NCI-H2171 treated with DMSO at 0.1 percent for 48 hours (cell line): ENCODE data around the gene CHRNA4.
"Not testable (repeated sequence)": the region's sequence is repeated elsewhere in the genome, so short reads cannot be mapped to it uniquely, and the experiment has no call there.

Source experiments
- DNase-seq: peaks from one replicate; lab custom pipeline; 2025; lab: John Stamatoyannopoulos, UW

Gene CHRNA4

GRCh38 chr20:63348828-63349515, 12.2 kb downstream of the CHRNA4 start:
- no peak for DNase-seq

- DNase-seq: no peak
These were observed 13.0 kb downstream of the CHRNA4 start for GRCh38 chr20:63347950-63348827.

- DNase-seq: no peak
These were observed 13.9 kb downstream of the CHRNA4 start for GRCh38 chr20:63347081-63347741.

GRCh38 chr20:63346131-63347080, 14.7 kb downstream of the CHRNA4 start:
- no peak for DNase-seq

- DNase-seq: no peak
These were observed 15.6 kb downstream of the CHRNA4 start for GRCh38 chr20:63345328-63346100.

GRCh38 chr20:63344616-63345327, 16.4 kb downstream of the CHRNA4 start:
- no peak for DNase-seq

- no peak for DNase-seq
These were observed 17.4 kb downstream of the CHRNA4 start for GRCh38 chr20:63343460-63344445.

- no peak for DNase-seq
These were observed 18.3 kb downstream of the CHRNA4 start for GRCh38 chr20:63342561-63343459.

GRCh38 chr20:63340158-63340688, 20.9 kb downstream of the CHRNA4 start:
- DNase-seq: not testable (repeated sequence)

- not testable (repeated sequence) for DNase-seq
These were observed 21.7 kb downstream of the CHRNA4 start for GRCh38 chr20:63339154-63340094.

- no peak for DNase-seq
These were observed 23.2 kb downstream of the CHRNA4 start for GRCh38 chr20:63337786-63338420.

GRCh38 chr20:63336232-63336752, 24.9 kb downstream of the CHRNA4 start:
- DNase-seq: no peak

GRCh38 chr20:63335711-63336110, 25.4 kb downstream of the CHRNA4 start:
- no peak for DNase-seq

GRCh38 chr20:63335060-63335459, 26.1 kb downstream of the CHRNA4 start:
- not testable (repeated sequence) for DNase-seq

GRCh38 chr20:63334356-63334755, 26.8 kb downstream of the CHRNA4 start:
- DNase-seq: no peak
